ENCODE measurements around the gene GYS2.

DNA sequence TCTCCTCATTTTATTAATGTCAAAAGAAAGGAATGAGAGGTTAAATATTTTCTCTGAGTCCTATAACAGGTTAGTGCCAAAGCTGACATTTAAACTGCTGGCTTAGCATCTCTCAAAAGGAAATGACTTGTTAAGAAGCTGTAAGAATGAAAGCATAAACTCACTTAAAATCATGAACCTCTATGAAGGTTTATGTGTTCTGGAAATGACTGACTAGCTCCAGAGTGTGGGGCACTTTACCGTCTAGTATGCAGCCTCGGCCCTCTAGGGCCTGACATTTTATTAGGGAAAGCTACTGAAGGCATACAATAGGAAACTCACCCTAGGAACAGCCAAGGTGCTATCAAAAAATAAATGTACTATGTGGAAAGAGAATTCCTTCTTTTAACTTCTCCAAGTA lies 43.5 kb downstream of the GYS2 start:
- TF ChIP-seq EZH2 (IDR thresholded peaks at IDR 0.05; ENCODE audit: insufficient read depth, poor library complexity, severe bottlenecking): no peak
- no peak for TF ChIP-seq EZH2phosphoT487 (IDR thresholded peaks at IDR 0.05; ENCODE audit: insufficient read depth, low read depth)

Data from GM23248 (cell line).